M059J (cell line): Measurements from ENCODE around the gene CCSER2. TPM values are rescaled to one million over a fixed set of nuclear protein-coding genes. Genes with fewer than 3 reads are reported as not detected.
"Not testable (repeated sequence)": the region's sequence is repeated elsewhere in the genome, so short reads cannot be mapped to it uniquely, and the experiment has no call there.

ENCODE experiments used
- DNase-seq: peaks from one replicate; pipeline ENCODE4 v3.0.0-alpha.2; 2012; ENCODE audit warnings: low read depth
- total RNA-seq: library from RNA; depleted of rRNA; stranded (reverse); fragments of >200 nt; shearing (Covaris generic); gene quantifications from 2 replicates; pipeline ENCODE4 v1.2.3, GENCODE V29; 2014

CCSER2 gene
- total RNA-seq, 1 experiment from 2014 or later = 18.3 TPM

- DNase-seq = no peak
These were observed 62.9 kb downstream of the CCSER2 start for GRCh38 chr10:84391326-84391725.

- DNase-seq = no peak
These were observed 63.8 kb downstream of the CCSER2 start for GRCh38 chr10:84392181-84392580.

GRCh38 chr10:84395581-84395980 is 67.2 kb downstream of the CCSER2 start:
- DNase-seq = peak; percentile 6

- no peak for DNase-seq
These were observed 69.4 kb downstream of the CCSER2 start for GRCh38 chr10:84397735-84398144.

- no peak for DNase-seq
These were observed 70.3 kb downstream of the CCSER2 start for GRCh38 chr10:84398696-84399095.

- no peak for DNase-seq
These were observed 73.6 kb downstream of the CCSER2 start for GRCh38 chr10:84401854-84402611.

- DNase-seq = no peak
These were observed 76.4 kb downstream of the CCSER2 start for GRCh38 chr10:84404783-84405182.

GRCh38 chr10:84405662-84406061 is 77.3 kb downstream of the CCSER2 start:
- no peak for DNase-seq

- no peak for DNase-seq
These were observed 78.2 kb downstream of the CCSER2 start for GRCh38 chr10:84406561-84406960.

- DNase-seq = no peak
These were observed 79.1 kb downstream of the CCSER2 start for GRCh38 chr10:84407388-84408049.

GRCh38 chr10:84412482-84412881 is 84.1 kb downstream of the CCSER2 start:
- no peak for DNase-seq

- not testable (repeated sequence) for DNase-seq
These were observed 85.7 kb downstream of the CCSER2 start for GRCh38 chr10:84414110-84414509.

GRCh38 chr10:84415539-84416244 is 87.3 kb downstream of the CCSER2 start:
- DNase-seq = no peak

- DNase-seq = no peak
These were observed 87.8 kb downstream of the CCSER2 start for GRCh38 chr10:84416245-84416555.

GRCh38 chr10:84423719-84424118 is 95.3 kb downstream of the CCSER2 start:
- peak; percentile 31 for DNase-seq

GRCh38 chr10:84424731-84425167 is 96.4 kb downstream of the CCSER2 start:
- DNase-seq = peak; percentile 91

GRCh38 chr10:84427903-84428650 is 99.7 kb downstream of the CCSER2 start:
- DNase-seq = peak; percentile 42

- DNase-seq = no peak
These were observed 100.3 kb downstream of the CCSER2 start for GRCh38 chr10:84428711-84429110.

GRCh38 chr10:84429926-84430520 is 101.6 kb downstream of the CCSER2 start:
- DNase-seq = peak; percentile 48

GRCh38 chr10:84432891-84433290 is 104.5 kb downstream of the CCSER2 start:
- peak; percentile 8 for DNase-seq

- no peak for DNase-seq
These were observed 112.4 kb downstream of the CCSER2 start for GRCh38 chr10:84440781-84441180.
